ENCODE data around the gene NAALADL2. TPM values are rescaled to one million over a fixed set of nuclear protein-coding genes. Genes with fewer than 3 reads are reported as not detected.

Gene NAALADL2
- total RNA-seq, 1 experiment from 2014 or later: 1.6 TPM

GRCh38 chr3:174957551-174958001, 98.4 kb downstream of the NAALADL2 start:
- H3K27ac ChIP-seq (ENCODE audit: insufficient read length, low read depth, low read length): no peak overlapping the region
- no peak overlapping the region for H2BK20ac ChIP-seq (ENCODE audit: low read depth, low read length, poor library complexity, severe bottlenecking)
- H3K79me2 ChIP-seq (ENCODE audit: insufficient read depth, low read length): no peaks in the 10 kb centered on the region
- H4K5ac ChIP-seq (ENCODE audit: insufficient read length, low read depth, low read length): no peak overlapping the region
- H2BK12ac ChIP-seq (ENCODE audit: insufficient read length, low read depth, low read length): no peak overlapping the region
- no peak overlapping the region for H3K14ac ChIP-seq (ENCODE audit: insufficient read depth, low read length)
- no peak overlapping the region for H3K4me3 Mint-ChIP-seq
- no peaks in the 10 kb centered on the region for H3K79me1 ChIP-seq (ENCODE audit: insufficient read depth, low read depth, low read length, poor library complexity, severe bottlenecking)
- DNase-seq: no peak
- no peaks in the 10 kb centered on the region for H3K4me1 ChIP-seq (ENCODE audit: insufficient read depth, low read length)
- H3K27ac Mint-ChIP-seq: no peak overlapping the region
- H3K56ac ChIP-seq (ENCODE audit: insufficient read length, low read depth, low read length): no peak overlapping the region
- H3K9me3 ChIP-seq (ENCODE audit: control insufficient read depth, low read depth, low read length): no peaks in the 10 kb centered on the region
- H3K4ac ChIP-seq (ENCODE audit: low read depth, low read length): no peak overlapping the region
- H3K4me1 Mint-ChIP-seq: peaks cover 17 to 19% of the 10 kb centered on the region in 2 experiments
- H3K18ac ChIP-seq (ENCODE audit: insufficient read length, low read depth, low read length): no peak overlapping the region
- TF ChIP-seq CTCF (conservative IDR thresholded peaks at IDR 0.05): no peak
- H2AK5ac ChIP-seq (ENCODE audit: insufficient read length, low read length): no peak overlapping the region
- H3K23ac ChIP-seq (ENCODE audit: insufficient read length, low read depth, low read length): no peak overlapping the region
- no peaks in the 10 kb centered on the region for H3K27me3 ChIP-seq (ENCODE audit: insufficient read depth, low read length)
- H4K20me1 ChIP-seq (ENCODE audit: control insufficient read depth, insufficient read depth, insufficient read length): no peaks in the 10 kb centered on the region
- H3K4me2 ChIP-seq (ENCODE audit: insufficient read depth, insufficient read length, low read length): no peak overlapping the region
- H3K9ac ChIP-seq (ENCODE audit: extremely low read depth, insufficient read length, low read length): no peak overlapping the region
- H3K9me3 Mint-ChIP-seq: no peaks in the 10 kb centered on the region
- no peak overlapping the region for H2BK5ac ChIP-seq (ENCODE audit: insufficient read length, low read length)
- no peaks in the 10 kb centered on the region for H3K23me2 ChIP-seq (ENCODE audit: insufficient read length, low read depth, low read length, poor library complexity, severe bottlenecking)
- H4K8ac ChIP-seq (replicated peaks; ENCODE audit: insufficient read length, low read depth, low read length): no peak overlapping the region
- no peak overlapping the region for H2BK15ac ChIP-seq (ENCODE audit: low read depth, low read length)
- H2AFZ ChIP-seq (ENCODE audit: low read length): no peak overlapping the region
- H3K36me3 Mint-ChIP-seq (ENCODE audit: insufficient read depth in 1 of 3, low read depth in 3 of 3): no peaks in the 10 kb centered on the region
- no peak overlapping the region for H2BK120ac ChIP-seq (ENCODE audit: low read depth, low read length, poor library complexity, severe bottlenecking)
- no peaks in the 10 kb centered on the region for H3K27me3 Mint-ChIP-seq (ENCODE audit: low read depth)
- no peak overlapping the region for H3T11ph ChIP-seq (ENCODE audit: low read length)
- H4K91ac ChIP-seq (ENCODE audit: insufficient read length, low read depth, low read length): no peak overlapping the region

Data from H9 (cell line).